ENCODE measurements around the gene PHYKPL.

Gene PHYKPL

GRCh38 chr5:178224403-178224802 lies 8.2 kb downstream of the PHYKPL start:
- no peak for DNase-seq (ENCODE audit: low read depth in 2 of 3, low spot score in 2 of 3)

GRCh38 chr5:178223828-178224335 lies 8.7 kb downstream of the PHYKPL start:
- DNase-seq (ENCODE audit: low read depth in 2 of 3, low spot score in 2 of 3): no peak

GRCh38 chr5:178223196-178223773 lies 9.3 kb downstream of the PHYKPL start:
- DNase-seq (ENCODE audit: low read depth in 2 of 3, low spot score in 2 of 3): no peak

GRCh38 chr5:178222292-178222691 lies 10.3 kb downstream of the PHYKPL start:
- no peak for DNase-seq (ENCODE audit: low read depth in 2 of 3, low spot score in 2 of 3)

GRCh38 chr5:178221853-178222252 lies 10.7 kb downstream of the PHYKPL start:
- no peak for DNase-seq (ENCODE audit: low read depth in 2 of 3, low spot score in 2 of 3)

- DNase-seq (ENCODE audit: low read depth in 2 of 3, low spot score in 2 of 3): no peak
Observed at GRCh38 chr5:178221282-178221681, 11.3 kb downstream of the PHYKPL start.

GRCh38 chr5:178218827-178219226 lies 13.8 kb downstream of the PHYKPL start:
- no peak for DNase-seq (ENCODE audit: low read depth in 2 of 3, low spot score in 2 of 3)

- no peak for DNase-seq (ENCODE audit: low read depth in 2 of 3, low spot score in 2 of 3)
Observed at GRCh38 chr5:178218237-178218776, 14.3 kb downstream of the PHYKPL start.

- DNase-seq (ENCODE audit: low read depth in 2 of 3, low spot score in 2 of 3): no peak
Observed at GRCh38 chr5:178216779-178217178, 15.8 kb downstream of the PHYKPL start.

GRCh38 chr5:178216088-178216534 lies 16.5 kb downstream of the PHYKPL start:
- no peak for DNase-seq (ENCODE audit: low read depth in 2 of 3, low spot score in 2 of 3)

GRCh38 chr5:178215280-178216002 lies 17.2 kb downstream of the PHYKPL start:
- no peak for DNase-seq (ENCODE audit: low read depth in 2 of 3, low spot score in 2 of 3)

GRCh38 chr5:178214160-178214803 lies 18.3 kb downstream of the PHYKPL start:
- no peak for DNase-seq (ENCODE audit: low read depth in 2 of 3, low spot score in 2 of 3)

GRCh38 chr5:178213748-178214151 lies 18.9 kb downstream of the PHYKPL start:
- no peak for DNase-seq (ENCODE audit: low read depth in 2 of 3, low spot score in 2 of 3)

- no peak for DNase-seq (ENCODE audit: low read depth in 2 of 3, low spot score in 2 of 3)
Observed at GRCh38 chr5:178213003-178213461, 19.6 kb downstream of the PHYKPL start.

GRCh38 chr5:178212241-178213002 lies 20.2 kb downstream of the PHYKPL start:
- no peak for DNase-seq (ENCODE audit: low read depth in 2 of 3, low spot score in 2 of 3)

- no peak for DNase-seq (ENCODE audit: low read depth in 2 of 3, low spot score in 2 of 3)
Observed at GRCh38 chr5:178211095-178212048, 21.2 kb downstream of the PHYKPL start.

- no peak for DNase-seq (ENCODE audit: low read depth in 2 of 3, low spot score in 2 of 3)
Observed at GRCh38 chr5:178210686-178211085, 21.9 kb downstream of the PHYKPL start.

- DNase-seq (ENCODE audit: low read depth in 2 of 3, low spot score in 2 of 3): no peak
Observed at GRCh38 chr5:178210073-178210535, 22.5 kb downstream of the PHYKPL start.

- DNase-seq (ENCODE audit: low read depth in 2 of 3, low spot score in 2 of 3): no peak
Observed at GRCh38 chr5:178209334-178210072, 23.1 kb downstream of the PHYKPL start.
